ENCODE measurements around the gene HORMAD2. TPM values are rescaled to one million over a fixed set of nuclear protein-coding genes. Genes with fewer than 3 reads are reported as not detected.

Gene HORMAD2
- total and polyA plus RNA-seq, 9 of the 15 experiments (the other 6 are each of a cell fraction or from before 2014, with no cell fraction given), result not detected

GRCh38 chr22:30196141-30196879, 116.0 kb downstream of the HORMAD2 start (continued):
- TF ChIP-seq, protein P1, sequence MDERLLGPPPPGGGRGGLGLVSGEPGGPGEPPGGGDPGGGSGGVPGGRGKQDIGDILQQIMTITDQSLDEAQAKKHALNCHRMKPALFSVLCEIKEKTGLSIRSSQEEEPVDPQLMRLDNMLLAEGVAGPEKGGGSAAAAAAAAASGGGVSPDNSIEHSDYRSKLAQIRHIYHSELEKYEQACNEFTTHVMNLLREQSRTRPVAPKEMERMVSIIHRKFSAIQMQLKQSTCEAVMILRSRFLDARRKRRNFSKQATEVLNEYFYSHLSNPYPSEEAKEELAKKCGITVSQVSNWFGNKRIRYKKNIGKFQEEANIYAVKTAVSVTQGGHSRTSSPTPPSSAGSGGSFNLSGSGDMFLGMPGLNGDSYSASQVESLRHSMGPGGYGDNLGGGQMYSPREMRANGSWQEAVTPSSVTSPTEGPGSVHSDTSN (CRISPR knock-in tag; IDR thresholded peaks at IDR 0.05; ENCODE audit: low read depth), result no peak
- TF ChIP-seq, protein P1 (tag; conservative IDR thresholded peaks at IDR 0.05; ENCODE audit: low read depth), result peak; percentile 74
- TF ChIP-seq JUND (IDR thresholded peaks at IDR 0.05; ENCODE audit: borderline replicate concordance, low read depth, low read length) (peak; percentile 14; the same call in 1 of the 2 replicates), JUND (tag; IDR thresholded peaks at IDR 0.05; ENCODE audit: borderline replicate concordance, low read depth, low read length) (peak; percentile 43; the same call in 2 of the 3 replicates), HOXB6 (CRISPR knock-in tag; IDR thresholded peaks at IDR 0.05; ENCODE audit: borderline replicate concordance) (no peak), JUN (IDR thresholded peaks at IDR 0.05; ENCODE audit: borderline replicate concordance, low read depth, low read length) (peak; percentile 9; the same call in 1 of the 2 replicates), JUN (CRISPR knock-in tag; IDR thresholded peaks at IDR 0.05; ENCODE audit: borderline replicate concordance) (no peak), CEBPB (tag; IDR thresholded peaks at IDR 0.05) (peak; percentile 61), BHLHE40 (IDR thresholded peaks at IDR 0.05; ENCODE audit: low read length) (peak; percentile 58; the same call in 1 of the 2 replicates), TEAD1 (CRISPR knock-in tag; IDR thresholded peaks at IDR 0.05) (peak in 1 of 2 experiments; percentile 41; a peak in 1 of 4 replicates), PKNOX1 (IDR thresholded peaks at IDR 0.05) (peak; percentile 65), SAP30 (IDR thresholded peaks at IDR 0.05; ENCODE audit: borderline replicate concordance, insufficient read depth, low read depth, low read length, poor library complexity, severe bottlenecking) (peak; percentile 28), NFE2 (IDR thresholded peaks at IDR 0.05; ENCODE audit: low read depth) (peak; percentile 75), MEIS2 (IDR thresholded peaks at IDR 0.05; ENCODE audit: partially characterized antibody) (peak; percentile 86), CBX1 (IDR thresholded peaks at IDR 0.05; ENCODE audit: low read depth) (no peak), MAFK (IDR thresholded peaks at IDR 0.05; ENCODE audit: low read length) (peak; percentile 66), NR2C2 (CRISPR knock-in tag; IDR thresholded peaks at IDR 0.05) (no peak), NR2C2 (tag; IDR thresholded peaks at IDR 0.05) (peak; percentile 88; the same call in 1 of the 2 replicates), XRCC4 (IDR thresholded peaks at IDR 0.05; ENCODE audit: extremely low read depth, insufficient read depth, insufficient read length) (no peak)
- TF ChIP-seq, protein P2, sequence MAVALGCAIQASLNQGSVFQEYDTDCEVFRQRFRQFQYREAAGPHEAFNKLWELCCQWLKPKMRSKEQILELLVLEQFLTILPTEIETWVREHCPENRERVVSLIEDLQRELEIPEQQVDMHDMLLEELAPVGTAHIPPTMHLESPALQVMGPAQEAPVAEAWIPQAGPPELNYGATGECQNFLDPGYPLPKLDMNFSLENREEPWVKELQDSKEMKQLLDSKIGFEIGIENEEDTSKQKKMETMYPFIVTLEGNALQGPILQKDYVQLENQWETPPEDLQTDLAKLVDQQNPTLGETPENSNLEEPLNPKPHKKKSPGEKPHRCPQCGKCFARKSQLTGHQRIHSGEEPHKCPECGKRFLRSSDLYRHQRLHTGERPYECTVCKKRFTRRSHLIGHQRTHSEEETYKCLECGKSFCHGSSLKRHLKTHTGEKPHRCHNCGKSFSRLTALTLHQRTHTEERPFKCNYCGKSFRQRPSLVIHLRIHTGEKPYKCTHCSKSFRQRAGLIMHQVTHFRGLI (CRISPR knock-in tag; IDR thresholded peaks at IDR 0.05), result no peak
- TF ChIP-seq, protein P3, sequence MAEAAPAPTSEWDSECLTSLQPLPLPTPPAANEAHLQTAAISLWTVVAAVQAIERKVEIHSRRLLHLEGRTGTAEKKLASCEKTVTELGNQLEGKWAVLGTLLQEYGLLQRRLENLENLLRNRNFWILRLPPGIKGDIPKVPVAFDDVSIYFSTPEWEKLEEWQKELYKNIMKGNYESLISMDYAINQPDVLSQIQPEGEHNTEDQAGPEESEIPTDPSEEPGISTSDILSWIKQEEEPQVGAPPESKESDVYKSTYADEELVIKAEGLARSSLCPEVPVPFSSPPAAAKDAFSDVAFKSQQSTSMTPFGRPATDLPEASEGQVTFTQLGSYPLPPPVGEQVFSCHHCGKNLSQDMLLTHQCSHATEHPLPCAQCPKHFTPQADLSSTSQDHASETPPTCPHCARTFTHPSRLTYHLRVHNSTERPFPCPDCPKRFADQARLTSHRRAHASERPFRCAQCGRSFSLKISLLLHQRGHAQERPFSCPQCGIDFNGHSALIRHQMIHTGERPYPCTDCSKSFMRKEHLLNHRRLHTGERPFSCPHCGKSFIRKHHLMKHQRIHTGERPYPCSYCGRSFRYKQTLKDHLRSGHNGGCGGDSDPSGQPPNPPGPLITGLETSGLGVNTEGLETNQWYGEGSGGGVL (CRISPR knock-in tag; IDR thresholded peaks at IDR 0.05), result no peak
